ENCODE data around the gene DYSF.

The DYSF gene

DNA sequence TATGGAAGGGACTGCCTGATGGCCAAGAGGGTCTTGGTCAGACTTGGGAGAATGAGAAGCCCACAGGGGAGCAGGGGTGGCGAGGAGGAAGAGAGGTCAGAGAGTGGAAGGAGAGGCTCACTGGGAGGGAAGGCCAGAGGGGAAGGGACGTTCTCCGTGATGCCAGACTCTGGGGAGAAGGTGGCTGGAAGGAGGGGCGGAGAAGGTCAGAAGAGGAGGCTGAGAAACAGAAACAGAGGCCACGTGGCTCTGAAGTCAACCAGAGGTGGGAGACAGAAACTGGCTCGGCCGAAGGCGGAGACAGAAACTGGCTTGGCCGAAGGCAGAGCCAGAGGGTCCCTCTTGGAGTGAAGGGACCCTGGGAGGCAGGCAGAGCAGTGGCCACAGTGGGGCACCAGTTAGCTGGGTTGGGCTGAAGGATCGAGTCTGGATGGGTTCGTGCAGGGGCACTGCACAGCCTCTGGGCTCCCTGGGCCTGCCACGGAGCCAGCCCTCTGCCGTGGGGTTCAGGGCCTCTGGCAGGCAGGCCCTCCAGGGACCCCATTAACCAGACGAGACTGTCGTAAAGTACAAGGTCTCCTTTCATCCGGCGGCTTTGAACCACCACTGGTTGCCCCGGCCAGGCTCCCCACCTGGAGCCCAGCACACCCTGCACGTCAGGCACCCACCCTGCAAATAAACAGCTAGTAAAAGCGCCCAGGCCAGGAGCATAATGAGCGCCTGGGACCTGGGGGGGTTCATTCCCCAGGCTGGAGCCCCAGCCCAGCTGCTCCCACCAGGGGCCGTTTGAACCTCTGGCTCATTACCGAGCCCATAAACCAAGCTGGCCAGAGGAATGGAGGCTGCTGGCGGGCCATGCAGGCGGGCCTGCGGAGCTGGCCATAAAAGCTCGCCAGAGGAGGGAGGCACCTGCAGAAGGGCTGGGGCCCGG, 218.8 kb downstream of the DYSF start:
- no peak overlapping the region for H3K4me3 ChIP-seq (ENCODE audit: low read depth, low read length)
- TF ChIP-seq, protein P1, sequence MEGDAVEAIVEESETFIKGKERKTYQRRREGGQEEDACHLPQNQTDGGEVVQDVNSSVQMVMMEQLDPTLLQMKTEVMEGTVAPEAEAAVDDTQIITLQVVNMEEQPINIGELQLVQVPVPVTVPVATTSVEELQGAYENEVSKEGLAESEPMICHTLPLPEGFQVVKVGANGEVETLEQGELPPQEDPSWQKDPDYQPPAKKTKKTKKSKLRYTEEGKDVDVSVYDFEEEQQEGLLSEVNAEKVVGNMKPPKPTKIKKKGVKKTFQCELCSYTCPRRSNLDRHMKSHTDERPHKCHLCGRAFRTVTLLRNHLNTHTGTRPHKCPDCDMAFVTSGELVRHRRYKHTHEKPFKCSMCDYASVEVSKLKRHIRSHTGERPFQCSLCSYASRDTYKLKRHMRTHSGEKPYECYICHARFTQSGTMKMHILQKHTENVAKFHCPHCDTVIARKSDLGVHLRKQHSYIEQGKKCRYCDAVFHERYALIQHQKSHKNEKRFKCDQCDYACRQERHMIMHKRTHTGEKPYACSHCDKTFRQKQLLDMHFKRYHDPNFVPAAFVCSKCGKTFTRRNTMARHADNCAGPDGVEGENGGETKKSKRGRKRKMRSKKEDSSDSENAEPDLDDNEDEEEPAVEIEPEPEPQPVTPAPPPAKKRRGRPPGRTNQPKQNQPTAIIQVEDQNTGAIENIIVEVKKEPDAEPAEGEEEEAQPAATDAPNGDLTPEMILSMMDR (IDR thresholded peaks at IDR 0.05; ENCODE audit: low read depth, low read length): no peak

DNA sequence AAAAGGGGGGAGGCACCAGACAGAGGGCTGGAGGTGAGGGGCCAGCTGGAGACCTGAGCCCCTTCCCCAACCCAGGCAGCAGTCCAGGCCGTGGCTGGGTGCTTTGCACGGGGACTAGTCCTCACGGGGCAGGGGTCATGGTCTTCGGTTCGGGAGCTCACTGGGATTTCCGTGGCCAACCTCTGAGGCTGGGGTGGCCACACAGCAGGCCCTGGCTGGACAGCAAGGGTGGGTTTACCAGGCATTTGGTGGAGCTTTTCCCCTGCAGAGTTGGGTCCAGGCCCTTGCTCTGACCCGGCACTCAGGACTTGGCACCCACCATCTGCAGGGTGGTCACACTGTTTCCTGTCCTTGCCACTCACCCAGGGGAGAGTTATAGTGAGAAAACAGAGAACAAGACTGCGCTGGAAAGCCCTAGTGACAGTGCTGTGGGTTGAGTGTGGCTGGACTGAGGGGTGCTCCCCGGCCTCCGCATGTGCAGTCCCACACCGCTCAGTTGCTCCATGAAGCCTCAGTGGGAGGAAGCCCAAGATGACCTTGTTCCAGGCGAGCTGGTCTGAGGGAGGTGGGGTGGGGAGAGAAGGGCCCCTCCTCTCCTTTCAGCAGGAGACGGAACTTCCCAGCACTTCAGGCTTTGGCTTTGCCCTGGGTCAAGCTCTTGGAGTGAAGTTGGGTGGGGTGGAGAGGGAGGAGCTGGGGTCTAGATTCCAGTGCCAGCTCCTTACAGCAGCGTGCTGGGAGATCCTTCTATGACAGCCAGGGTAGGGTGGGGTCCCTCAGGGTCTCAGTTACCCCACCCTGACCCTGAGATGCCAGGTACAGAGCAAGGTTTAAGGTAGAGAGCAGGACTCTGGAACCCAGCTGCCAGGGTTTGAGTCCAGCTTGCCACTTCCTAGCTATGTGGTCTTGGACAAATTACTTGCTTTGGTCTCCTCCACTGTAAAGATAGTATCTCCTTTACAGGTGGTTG, 219.8 kb downstream of the DYSF start:
- H3K4me3 ChIP-seq (ENCODE audit: low read depth, low read length): no peak overlapping the region
- TF ChIP-seq, protein P1 (IDR thresholded peaks at IDR 0.05; ENCODE audit: low read depth, low read length): no peak

DNA sequence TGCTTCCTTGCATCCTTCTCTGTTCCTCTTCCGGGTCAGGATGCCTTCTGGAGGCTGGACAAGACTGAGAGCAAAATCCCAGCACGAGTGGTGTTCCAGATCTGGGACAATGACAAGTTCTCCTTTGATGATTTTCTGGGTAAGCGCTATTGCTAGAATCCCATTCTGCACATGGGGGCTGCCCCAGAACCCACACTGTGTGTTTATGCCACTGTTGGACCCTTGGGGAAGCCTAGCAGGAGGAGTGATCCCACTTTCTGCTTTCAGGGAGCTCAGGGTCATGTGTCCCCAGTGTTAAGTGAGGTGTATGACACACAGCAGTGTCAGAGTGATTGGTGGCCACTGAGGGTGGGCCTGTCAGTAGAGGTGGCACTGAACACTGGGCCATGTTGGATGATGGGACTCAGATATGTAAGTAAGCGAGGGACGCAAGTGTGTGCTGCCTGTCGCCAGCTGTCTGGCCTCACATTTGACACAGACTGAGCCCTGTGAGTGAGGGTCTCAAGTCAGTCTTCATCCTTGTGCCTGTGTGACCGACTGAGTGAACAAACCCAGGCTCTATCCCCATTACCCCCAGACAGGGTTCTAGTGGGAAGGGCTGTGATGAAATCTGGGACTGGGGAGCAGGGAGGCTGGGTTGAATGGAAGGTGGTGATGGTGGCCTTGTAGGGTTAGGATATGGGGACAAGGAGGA, 220.9 kb downstream of the DYSF start:
- H3K4me3 ChIP-seq (ENCODE audit: low read depth, low read length): no peak overlapping the region

DNA sequence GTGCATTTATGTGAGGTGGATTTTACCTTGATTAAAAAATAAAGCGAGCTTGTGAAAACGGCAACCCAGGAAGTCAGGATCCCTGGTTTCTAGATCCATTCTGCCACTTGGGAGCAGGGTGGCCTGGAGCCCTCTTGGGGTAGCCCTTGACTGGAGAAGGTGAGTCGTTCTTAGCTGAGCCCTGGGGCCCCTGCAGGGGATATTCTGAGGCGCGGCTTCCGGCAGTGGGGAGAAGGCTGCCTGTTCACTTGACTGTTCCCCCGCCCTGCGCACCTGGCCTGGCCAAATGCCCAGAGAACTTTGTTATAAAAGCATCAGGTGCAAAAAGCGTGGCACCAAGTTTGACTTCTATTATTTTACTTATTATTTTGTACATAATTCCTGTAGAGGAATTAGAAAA, 221.9 kb downstream of the DYSF start:
- TF ChIP-seq, protein P1 (IDR thresholded peaks at IDR 0.05; ENCODE audit: low read depth, low read length): no peak
- H3K4me3 ChIP-seq (ENCODE audit: low read depth, low read length): no peak overlapping the region

More for the DNA sequence above, 220.9 kb downstream of the DYSF start:
- TF ChIP-seq, protein P1 (IDR thresholded peaks at IDR 0.05; ENCODE audit: low read depth, low read length): no peak

DNA sequence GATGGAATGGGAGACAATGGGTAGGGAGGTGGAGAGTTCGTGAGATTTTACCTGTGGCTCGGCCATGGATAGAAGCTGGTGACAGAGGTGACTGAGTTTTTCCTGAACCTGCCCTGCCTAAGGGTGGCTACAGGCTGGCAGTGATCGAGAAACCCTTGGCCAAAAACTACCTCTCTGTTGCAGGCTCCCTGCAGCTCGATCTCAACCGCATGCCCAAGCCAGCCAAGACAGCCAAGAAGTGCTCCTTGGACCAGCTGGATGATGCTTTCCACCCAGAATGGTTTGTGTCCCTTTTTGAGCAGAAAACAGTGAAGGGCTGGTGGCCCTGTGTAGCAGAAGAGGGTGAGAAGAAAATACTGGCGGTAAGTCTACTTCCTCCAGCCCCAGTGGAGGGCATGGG, 225.5 kb downstream of the DYSF start:
- TF ChIP-seq, protein P1 (IDR thresholded peaks at IDR 0.05; ENCODE audit: low read depth, low read length): no peak
- no peak overlapping the region for H3K4me3 ChIP-seq (ENCODE audit: low read depth, low read length)

DNA sequence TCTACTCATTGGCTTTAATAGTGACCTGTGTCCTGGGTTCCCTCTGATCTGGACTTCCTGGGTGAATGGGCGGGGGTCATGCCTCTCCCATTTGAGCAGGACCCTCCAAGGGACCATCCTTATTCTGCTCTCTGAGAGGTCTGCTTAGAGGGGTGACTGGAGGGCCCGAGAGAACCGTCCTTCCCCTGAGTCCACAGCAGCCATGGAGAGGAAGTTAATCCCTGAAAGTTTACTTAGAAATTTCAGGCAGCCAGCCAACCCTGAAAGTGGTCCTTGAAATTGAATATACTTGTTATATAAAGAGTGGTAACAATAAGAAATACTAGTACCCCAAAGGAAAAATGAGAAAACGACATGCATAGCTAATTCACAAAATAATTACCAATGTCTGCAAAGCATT, 226.1 kb downstream of the DYSF start:
- TF ChIP-seq, protein P1 (IDR thresholded peaks at IDR 0.05; ENCODE audit: low read depth, low read length): no peak
- H3K4me3 ChIP-seq (ENCODE audit: low read depth, low read length): no peak overlapping the region

All from WI38 (cell line).